ENCODE results near the gene CADM4.

DNA sequence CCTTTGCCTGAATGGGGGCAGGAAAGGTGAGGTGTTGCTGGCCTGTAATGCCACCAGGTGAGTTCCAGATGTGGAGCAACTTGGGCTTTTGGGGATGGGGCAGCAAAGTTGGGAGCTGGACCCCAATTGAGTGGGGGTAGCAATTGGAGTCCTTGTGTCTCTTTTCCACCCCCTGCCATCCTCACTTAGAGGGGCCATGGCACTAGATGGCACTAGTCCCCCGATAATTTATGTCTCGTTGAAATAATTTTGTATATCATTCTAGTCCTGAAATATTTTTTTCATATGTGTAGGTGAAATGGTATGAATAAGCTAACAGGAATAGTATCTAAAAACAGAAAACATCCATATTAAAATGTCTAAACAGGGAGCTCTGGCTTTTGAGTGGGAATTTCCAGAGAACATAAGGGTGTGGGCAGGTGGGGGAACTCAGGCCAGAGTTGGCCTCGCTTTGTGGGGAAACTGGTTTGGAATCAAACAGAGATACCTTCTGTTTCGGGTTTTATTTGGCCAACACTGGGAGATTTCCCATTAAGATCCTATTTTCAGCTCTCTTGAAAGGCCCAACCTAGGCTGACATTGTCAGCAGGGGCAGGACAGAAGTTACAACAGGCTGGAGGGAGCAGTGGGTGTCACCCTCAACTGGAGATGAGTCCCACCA is 39.9 kb downstream of the CADM4 start:
- no peak for TF ChIP-seq POLR2A (IDR thresholded peaks at IDR 0.05)
- no peak for TF ChIP-seq CTCF (IDR thresholded peaks at IDR 0.05)

All from thyroid gland (tissue), 4 donors.